Measurements from ENCODE around the gene BDH1.
"Not testable (repeated sequence)": the region's sequence is repeated elsewhere in the genome, so short reads cannot be mapped to it uniquely, and the experiment has no call there.

Gene BDH1, protein sequence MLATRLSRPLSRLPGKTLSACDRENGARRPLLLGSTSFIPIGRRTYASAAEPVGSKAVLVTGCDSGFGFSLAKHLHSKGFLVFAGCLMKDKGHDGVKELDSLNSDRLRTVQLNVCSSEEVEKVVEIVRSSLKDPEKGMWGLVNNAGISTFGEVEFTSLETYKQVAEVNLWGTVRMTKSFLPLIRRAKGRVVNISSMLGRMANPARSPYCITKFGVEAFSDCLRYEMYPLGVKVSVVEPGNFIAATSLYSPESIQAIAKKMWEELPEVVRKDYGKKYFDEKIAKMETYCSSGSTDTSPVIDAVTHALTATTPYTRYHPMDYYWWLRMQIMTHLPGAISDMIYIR

DNA sequence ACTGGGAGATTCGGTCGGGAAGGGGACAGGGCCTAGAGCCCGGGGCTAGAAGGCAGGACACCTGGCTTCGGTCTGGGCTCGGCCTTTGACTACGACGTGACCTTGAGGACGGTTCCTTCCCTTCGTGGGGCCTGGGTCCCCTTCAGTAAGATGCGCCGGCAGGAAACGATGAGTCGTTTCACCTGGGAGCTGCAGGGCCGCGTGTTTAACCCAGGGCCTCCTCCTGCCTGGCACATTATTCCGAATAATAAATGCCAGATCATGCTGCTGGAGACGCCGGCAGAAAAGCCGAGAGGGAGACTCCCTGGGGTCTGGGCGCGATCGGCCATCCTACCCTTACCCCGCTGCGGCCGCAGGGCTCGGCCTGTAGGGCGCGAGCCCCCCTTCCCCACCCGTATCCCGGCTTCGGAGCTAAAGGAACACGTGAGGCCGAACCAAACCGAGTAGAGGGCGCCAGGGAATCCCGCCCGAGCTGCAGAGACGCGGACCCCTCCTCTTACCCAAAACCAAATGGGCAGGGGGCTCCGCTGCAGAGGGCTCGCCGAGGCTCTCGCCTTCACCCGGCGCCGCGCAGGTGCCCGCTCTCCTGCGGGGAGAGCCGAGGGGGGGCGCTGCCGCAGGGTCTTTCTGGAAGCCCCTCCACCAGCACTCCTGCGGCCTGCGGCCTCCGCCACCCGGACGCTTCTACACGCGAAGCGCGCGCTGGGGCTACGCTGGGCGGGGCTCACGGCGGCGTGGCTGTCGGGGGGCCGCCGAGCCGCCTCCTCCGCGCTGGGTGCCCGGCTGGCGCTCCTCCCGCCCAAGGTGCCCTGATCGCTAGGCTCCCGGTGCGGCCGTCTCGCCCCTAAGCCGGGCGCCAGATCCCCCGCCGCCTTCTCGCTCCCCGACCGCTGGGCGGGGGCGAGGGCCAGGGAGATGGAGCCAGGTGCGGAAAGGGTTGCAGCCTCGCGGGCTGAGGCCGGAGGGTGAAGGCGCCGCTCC, at the start of gene BDH1:
TSS of gene BDH1 (minus strand) at position 688 of the 981 bp plus-strand sequence. CDS start 9,525 bp downstream, outside the sequence.
- peak; percentile 71 for DNase-seq

DNA sequence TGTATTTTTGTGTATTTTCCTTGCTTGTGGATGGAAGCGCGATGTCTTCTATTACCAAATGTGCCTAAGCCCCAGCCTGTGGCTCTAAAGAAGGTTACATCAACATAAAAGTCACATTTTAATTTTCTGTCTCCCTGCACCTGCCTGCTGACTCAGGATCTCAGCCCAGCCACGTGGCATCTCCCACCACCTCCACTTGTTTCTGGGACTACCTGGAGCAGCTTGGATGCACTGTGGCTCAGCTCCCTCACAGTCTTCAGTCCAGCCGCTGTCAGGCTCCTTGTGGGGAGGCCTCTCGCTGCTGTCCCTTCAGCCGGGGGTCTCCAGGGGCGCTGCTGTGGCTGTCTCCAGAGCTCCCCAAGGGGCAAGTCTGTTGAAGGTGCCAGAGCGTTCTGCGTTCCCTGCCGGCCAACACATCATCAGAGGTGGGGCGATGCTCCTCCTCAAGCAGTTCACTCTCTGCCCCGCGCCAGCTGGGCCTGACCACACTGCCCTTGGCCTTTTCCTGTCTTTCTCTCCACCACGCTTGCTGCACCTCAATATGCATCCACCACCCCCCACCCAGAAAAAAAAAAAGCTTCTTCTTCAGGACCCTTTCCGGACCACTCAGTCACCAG, 47.7 kb upstream of the BDH1 start:
- no peak for DNase-seq

DNA sequence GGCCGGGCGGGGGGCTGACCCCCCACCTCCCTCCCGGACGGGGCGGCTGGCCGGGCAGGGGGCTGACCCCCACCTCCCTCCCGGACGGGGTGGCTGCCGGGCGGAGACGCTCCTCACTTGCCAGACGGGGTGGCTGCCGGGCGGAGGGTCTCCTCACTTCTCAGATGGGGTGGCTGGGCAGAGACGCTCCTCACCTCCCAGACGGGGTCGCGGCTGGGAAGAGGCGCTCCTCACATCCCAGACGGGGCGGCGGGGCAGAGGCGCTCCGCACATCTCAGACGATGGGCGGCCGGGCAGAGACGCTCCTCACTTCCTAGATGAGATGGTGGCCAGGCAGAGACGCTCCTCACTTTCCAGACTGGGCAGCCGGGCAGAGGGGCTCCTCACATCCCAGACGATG, 46.6 kb upstream of the BDH1 start:
- DNase-seq: not testable (repeated sequence)

DNA sequence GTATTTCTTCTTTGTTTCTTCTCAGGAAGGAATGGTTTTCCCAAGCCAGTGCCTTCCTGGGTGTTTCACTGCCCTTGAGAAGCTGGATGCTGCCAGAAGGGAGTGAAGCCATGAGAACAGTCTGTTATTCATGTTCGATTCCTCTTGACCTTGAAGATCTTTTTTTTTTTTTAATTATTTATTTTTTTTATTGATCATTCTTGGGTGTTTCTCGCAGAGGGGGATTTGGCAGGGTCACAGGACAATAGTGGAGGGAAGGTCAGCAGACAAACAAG, 45.7 kb upstream of the BDH1 start:
- DNase-seq: not testable (repeated sequence)

DNA sequence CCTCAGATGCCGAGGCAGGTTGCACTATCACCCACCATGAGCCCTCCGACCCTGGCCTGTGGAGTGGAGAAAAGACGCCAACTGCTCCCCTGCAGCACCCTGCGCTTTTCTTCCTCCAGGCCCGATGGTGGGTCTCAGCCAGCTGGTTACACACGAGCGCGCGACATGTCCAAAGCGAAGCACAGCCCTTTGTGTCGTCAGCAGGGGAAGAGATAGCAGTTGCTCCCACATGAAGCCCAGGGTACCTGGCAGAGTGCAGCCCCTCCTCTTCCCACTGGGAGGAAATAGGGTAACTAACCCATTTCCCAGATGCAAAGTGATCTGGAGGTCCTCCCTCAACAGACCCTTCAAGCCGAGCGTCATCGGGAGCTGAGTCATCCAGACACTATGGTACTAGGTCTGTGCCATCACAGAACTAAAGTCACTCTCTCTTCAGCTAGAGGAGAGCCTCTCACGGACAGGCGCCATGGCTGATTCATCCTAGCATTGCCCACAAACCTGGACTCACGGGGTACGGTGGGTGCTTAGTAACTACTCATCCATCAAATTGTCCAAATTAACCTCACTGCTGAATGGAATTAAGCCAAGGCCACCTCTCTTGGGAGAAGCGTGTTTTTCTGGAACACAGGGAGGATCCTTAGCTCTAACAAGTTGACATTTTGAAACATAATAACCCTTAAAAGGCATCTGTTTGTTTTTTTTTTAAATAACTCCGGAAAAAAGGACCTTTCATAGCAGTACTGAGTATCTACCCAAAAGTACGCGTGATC, 45.2 kb upstream of the BDH1 start:
- DNase-seq: no peak

DNA sequence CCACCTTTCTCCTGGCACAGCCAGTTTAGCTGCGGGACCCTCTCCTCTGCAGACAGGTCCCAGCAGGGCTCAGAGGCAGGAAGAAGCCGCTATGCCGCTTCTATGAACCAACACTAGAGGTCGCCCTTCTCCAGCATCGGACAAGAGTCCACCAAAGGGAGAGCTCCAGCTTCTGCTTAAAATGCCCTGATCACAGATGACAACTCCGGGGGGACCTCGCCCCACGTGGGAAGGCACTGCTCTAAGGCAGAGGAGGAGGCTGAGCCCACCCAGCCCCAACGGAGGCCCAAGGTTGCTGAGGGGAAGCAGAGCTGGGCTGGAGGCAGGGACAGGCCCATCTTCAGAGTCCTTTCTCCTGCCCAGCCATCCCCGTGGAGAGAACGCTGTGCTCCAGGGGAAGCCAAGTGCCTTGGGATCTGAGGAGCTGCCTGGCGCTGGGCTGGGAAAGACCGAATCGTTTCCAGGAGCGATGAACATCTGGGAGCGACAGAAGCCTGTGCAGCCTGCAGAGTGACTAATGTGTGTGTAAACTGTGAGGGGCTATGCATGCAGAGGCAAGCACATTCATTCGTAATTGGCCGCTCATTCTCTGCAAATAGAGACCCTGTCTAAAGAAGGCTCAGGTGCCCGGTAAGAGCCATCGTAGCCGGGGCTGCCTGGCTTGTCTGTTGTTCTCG, 43.5 kb upstream of the BDH1 start:
- DNase-seq: no peak

DNA sequence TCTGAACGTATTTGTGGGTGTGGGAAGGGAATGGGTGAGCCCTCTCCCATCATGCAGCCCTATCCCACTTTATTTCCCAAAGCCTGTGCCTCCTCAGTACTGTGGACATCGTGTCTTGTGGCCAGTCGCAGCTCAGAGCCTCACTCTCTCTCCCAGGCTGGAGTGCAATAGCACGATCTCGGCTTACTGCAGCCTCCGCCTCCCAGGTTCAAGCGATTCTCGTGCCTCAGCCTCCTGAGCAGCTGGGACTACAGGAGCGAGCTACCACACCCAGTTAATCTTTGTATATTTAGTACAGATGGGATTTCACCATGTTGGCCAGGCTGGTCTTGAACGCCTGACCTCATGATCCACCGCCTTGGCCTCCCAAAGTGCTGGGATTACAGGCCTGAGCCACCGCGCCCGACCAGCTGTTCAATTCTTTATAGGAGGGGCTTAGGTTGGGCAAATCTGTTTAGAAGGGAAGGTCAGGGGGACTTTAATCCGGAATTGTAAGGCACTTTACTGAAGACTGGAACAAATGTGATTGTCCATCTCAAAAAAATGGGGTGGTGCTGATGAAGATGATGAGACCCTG, 42.7 kb upstream of the BDH1 start:
- no peak for DNase-seq

DNA sequence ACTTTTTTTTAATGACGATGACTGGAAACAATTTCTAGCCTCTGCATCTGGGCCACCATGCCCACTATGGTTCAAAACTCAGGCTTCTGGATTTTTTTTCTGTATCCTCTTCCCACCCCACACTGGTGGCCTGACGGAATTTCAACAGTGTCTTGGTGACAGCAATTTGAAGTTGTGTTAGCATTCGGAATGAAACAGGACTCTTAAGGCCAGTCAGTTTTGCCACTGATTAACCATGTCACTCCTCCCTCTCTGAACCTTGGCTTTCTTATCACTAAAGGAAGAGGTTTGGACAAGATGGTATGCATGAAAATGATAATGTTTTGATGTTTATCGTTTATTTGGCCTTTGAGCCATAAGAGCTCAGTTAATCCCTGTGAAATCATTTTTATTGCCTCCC, 41.6 kb upstream of the BDH1 start:
- no peak for DNase-seq

DNA sequence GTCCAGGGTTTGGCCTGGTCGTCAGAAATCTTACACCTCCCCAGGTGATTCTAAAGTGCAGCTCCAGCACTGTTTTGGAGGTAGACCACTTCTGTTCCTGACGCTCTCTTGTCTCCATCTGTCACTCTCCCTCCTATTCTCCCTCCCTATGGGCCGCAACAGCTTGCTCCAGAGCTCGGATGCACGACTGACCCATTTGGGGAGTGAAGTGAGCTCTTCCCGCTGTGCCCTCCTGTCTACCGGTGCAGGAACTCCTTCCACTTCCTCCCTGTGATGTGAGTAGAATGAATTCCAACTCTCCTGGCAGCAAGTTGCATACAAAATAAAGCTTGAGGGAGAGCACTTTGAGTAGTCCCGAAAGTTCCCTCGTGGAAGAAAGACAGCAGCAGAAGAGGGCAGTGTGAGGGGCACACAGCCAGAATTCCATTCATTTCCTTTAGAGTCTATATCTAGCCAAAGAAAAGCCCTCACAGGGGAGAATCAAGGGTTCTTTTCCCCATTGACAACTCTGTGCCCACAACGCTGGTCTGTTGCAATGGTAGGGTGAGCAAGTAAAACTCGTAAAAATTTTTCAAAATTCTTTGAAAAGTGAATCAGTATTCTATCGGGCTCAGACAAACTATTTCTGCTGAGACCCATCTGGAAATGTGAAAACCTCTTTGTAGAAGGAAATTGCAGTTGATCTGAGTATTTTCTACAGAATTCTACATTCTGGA, 39.9 kb upstream of the BDH1 start:
- DNase-seq: no peak

DNA sequence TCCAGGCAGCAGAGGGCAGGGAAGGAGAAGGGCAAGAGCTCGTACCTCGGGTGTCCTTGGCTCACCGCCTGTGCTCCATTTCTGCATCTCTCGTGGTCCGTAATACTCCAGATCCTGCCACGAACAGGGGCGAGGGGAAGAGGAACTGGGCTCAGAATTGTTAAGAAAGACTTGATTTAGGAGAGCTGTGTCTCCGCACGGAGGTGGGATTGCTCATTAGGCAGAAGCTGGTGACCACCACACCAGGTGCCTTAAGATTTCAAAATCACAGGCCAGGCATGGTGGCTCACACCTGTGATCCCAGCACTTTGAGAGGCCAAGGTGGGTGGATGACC, 37.2 kb upstream of the BDH1 start:
- DNase-seq: no peak

DNA sequence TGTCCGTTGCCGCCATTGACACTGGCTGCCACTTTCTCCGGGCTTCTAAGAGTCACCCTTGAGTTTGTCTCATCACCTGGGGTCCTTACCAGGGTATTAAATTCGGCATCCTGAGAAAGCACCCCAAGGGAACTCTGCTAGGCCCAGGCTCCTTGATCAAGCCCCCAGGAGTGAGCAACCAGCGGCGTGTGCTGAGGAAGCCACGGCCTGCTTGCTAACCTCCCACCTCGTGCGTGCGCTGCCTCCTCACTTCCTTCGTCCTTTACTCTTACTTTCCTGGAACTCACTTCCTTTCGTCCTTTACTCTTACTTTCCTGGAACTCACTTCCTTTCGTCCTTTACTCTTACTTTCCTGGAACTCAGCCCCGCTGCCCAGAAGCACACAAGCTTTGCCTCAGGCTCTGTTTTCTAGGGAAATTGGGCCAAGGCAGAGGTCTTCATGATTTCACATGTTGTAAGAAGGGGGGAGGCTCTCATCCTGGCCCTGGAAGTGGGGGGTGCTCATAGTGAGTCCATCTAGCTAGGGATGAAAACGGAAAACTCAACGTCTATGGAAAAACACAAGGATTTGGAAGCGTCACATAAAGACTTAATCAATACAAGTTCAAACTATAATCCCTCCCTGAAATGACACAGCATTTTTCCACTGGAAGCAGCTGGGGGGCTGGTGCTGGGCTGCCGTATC, 36.7 kb upstream of the BDH1 start:
- DNase-seq: no peak

DNA sequence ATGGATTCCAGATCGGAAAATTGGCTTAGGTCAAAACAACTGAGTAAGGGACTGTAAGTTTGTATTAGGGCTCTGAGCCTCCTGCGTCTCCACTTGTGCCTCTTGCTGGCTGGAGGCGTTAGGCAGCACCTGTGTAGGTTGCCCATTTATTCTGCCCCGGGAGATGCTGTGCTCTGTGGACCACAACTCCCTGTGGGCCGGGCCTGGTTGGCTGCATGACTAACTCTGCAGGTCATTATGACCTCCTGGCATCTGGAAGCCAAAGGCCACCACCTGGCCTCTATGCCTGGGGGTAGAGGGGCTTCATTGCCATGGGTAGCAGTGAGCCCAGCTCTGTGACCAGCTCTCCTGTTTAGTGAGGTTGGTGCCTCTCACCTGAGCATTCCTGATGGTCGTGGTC, 36.0 kb upstream of the BDH1 start:
- no peak for DNase-seq

DNA sequence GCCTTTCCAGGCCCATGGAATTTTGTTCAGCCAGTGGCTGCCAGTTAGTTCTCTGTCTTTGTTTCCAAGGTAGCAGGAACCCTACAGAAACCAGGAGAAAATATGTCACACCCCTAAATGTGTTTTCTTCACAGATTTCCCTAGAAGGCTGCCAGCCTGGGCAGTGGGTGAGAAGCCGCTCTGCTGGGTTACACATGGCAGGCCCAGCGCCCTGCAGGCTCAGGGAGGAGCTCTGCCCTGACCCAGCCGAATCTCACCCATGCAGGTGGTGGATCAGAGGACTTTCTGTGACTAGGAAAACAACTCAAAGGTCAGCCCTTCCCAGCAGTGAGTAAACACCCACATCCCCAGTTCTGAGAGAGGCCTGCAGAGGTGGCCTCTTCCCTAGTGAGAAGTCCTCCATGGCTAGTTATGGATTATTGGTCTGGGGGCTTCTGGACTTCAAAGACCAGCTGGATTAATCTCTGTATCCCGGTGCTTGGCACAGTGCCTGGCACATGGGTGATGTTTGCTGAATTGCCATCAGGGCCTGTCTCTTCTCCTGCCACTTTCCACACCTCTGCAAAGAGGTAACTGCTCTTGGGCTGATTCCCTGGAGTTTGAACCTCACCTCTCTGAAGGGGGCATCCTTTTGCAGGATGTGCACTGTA, 34.7 kb upstream of the BDH1 start:
- DNase-seq: no peak

DNA sequence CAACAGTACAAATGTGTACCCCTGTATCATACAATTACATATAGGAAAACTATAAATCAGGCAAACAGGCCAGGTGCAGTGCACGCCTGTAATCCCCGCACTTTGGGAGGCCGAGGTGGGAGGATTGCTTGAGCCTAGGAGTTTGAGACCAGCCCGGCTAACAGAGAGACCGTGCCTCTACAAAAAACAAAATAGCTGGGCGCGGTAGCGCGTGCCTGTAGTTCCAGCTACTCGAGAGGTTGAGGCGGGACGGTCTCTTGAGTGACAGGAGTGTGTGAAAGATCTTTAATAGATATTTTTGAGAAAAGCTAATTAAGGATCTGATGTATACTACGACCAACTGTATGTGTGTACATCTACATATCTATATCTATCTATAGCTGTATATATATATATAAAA, 33.8 kb upstream of the BDH1 start:
- DNase-seq: no peak

DNA sequence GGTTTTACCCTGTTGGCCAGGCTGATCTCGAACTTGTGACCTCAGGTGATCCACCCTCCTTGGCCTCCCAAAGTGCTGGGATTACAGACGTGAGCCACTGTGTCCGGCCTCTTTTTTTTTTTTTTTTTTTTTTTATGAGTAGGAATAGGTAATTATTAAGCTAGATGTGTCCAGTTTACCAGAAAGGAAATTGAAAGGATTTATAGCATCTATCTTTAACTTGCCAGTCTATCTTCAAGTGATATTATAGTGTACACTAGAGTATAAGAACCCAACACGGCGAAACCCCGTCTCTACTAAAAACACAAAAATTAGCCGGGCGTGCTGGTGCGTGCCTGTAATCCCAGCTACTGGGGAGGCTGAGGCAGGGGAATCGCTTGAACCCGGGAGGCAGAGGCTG, 31.0 kb upstream of the BDH1 start:
- DNase-seq: not testable (repeated sequence)

DNA sequence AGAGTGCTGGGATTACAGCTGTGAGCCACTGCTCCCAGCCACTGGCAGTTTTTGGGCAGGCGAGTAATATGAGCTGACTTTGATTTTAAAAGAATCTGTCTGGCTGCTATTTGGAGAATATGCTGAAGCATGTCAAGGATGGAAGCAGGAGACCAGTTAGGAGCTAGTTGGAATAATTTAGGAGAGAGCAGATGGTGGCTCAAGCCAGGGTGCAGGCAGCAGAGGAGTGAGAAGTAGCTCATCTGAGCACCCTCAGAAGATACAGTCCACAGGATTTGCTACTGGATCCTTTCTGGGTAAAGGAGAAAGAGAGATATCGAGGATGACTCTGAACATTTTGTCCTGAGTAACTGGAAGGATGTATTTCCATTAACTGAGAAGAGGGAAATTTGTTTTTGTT, 30.4 kb upstream of the BDH1 start:
- no peak for DNase-seq

DNA sequence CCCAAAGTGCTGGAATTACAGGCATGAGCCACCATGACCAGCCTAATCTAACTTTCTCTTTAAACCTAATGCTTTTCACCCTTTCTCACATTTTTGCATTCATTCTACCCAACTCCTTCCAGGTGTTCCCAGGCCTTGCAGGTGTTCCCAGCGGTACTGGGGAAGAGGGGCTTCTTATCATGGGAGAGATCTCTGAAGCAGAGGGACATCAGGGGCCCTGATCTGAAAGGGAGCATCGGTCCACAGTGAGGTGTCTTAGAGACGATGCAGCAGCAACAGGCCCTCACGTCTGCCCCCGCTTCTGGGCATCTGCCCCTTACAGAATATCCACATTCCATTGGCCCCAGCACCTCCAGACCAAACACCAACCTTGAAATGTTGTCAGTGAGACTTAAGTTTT, 29.0 kb upstream of the BDH1 start:
- no peak for DNase-seq

DNA sequence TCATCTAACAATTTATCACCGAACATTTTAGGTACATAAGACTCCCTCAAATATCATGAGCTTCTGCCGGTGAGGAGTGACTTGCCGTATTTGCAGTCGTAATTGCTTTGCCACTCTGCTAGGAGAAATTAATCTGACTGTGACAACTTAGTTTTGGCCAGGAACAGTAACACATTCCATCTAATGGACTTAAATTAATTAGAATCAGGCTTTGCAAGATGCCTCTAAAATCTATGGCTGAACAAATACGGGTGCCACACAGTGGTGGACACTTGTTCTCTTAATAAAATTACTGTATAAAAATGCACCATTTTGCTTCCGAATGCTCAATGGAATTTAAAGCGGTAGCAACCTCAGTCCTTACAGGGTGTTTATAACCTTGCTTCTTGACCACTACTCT, 27.6 kb upstream of the BDH1 start:
- DNase-seq: no peak

DNA sequence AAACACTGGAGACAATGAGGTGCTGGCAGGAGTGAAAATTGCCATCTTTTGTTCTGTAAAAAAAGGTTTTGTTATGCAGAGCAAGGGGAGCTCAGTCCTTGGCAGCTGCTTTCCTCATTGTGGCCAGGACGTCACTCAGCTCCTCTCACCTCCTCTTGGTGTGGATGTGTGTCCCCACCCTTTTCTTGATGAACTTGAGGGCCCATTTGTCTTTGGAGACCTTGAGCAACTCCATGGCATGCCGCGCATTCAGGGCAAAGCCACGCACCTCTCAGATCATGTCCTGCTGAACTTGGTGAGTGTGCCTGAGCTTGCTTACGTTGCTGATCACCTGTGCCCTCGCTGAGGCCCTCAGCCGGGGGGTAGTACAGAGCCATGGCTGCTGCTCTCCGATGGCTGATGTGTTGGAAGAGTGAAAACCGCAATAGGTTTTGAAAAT, 24.5 kb upstream of the BDH1 start:
- no peak for DNase-seq

DNA sequence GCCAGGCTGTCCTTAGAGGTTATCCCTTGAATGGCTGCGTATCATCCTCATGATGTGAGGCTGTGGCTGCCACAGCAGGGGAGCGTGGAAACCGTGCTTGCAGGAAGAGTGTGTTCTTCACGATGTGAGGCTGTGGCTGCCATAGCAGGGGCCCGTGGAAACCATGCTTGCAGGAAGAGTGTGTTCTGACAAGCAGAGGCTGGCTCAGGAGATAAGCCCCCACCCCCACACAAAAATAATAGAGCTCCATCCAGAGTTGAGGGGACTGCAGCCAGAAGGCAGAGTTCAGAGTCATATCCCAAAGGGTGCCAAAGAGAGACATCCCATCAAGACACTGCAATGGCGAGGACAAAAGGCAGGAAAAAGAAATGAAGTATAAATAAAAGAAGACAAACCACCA, 22.6 kb upstream of the BDH1 start:
- no peak for DNase-seq

All from NCI-H1436 (cell line).